ENCODE measurements around the gene GTF2A2. TPM values are rescaled to one million over a fixed set of nuclear protein-coding genes. Genes with fewer than 3 reads are reported as not detected.
"Not testable (repeated sequence)": the region's sequence is repeated elsewhere in the genome, so short reads cannot be mapped to it uniquely, and the experiment has no call there.

Gene GTF2A2
- total and polyA plus RNA-seq, 2 donors (not counting 1 experiment from before 2014, with no cell fraction given) = 39.7 to 60.0 TPM

GRCh38 chr15:59647085-59647484 is 10.2 kb downstream of the GTF2A2 start:
- no CpG with 5 or more reads among the region's 1 CpG for WGBS (ENCODE audit: insufficient coverage)
- Histone ChIP-seq H3K4me3 (ENCODE audit: control extremely low read depth in 1 of 5, extremely low read depth in 1 of 5, insufficient read depth in 1 of 5, low read depth in 2 of 5, low read length in 4 of 5) (no peak overlapping the region), H3K27me3 (replicated peaks in 1 of 4; ENCODE audit: control extremely low read depth in 1 of 4, control insufficient read depth in 3 of 4, insufficient read depth in 4 of 4, low read length in 3 of 4) (no peaks in the 10 kb centered on the region), H3K36me3 (replicated peaks in 1 of 2; ENCODE audit: control extremely low read depth in 1 of 2, control insufficient read depth in 1 of 2, extremely low read depth in 1 of 2, insufficient read depth in 2 of 2, low read length in 1 of 2) (peaks cover 21 to 62% of the 10 kb centered on the region in 2 experiments), H3K9me3 (ENCODE audit: control extremely low read depth in 1 of 3, control insufficient read depth in 2 of 3, insufficient read depth in 1 of 3, low read length in 2 of 3) (peaks cover 0 to 2% (median 0%) of the 10 kb centered on the region in 3 donors), H3K9ac (ENCODE audit: low read length) (no peak overlapping the region), H2AFZ (ENCODE audit: insufficient read depth, low read depth, low read length, poor library complexity, severe bottlenecking) (no peak overlapping the region), H3K27ac (ENCODE audit: low read length in 2 of 2) (no peak overlapping the region), H3K4me2 (replicated peaks; ENCODE audit: low read depth, low read length, poor library complexity, severe bottlenecking) (no peak overlapping the region), H4K20me1 (ENCODE audit: control insufficient read depth, insufficient read depth, low read length, poor library complexity, severe bottlenecking) (peaks cover 6% of the 10 kb centered on the region), H3K4me1 (ENCODE audit: control insufficient read depth in 2 of 2, insufficient read depth in 2 of 2, low read length in 2 of 2) (no peaks in the 10 kb centered on the region), H3K79me2 (ENCODE audit: control insufficient read depth, insufficient read depth, low read length) (peaks cover 5% of the 10 kb centered on the region)
- no peak overlapping the region for H3K27ac Mint-ChIP-seq
- H3K9me3 Mint-ChIP-seq (ENCODE audit: insufficient read depth) = no peaks in the 10 kb centered on the region
- ChIA-PET CTCF (interaction anchor here (1.1 to 2.3 kb wide), 2 partner anchors 22 to 114 kb away, joined by 3 to 5 read pairs; no protein-coding TSS in a partner anchor), POLR2A (no interaction called here)
- H3K27me3 Mint-ChIP-seq = no peaks in the 10 kb centered on the region
- no peak overlapping the region for H3K4me3 Mint-ChIP-seq
- intact Hi-C loops (cut with micrococcal nuclease) = no loop called here
- H3K4me1 Mint-ChIP-seq = no peaks in the 10 kb centered on the region
- no peak for TF ChIP-seq EZH2 (IDR thresholded peaks at IDR 0.05; ENCODE audit: borderline replicate concordance, insufficient read depth, low read depth, low read length, poor library complexity, severe bottlenecking)
- no peak for TF ChIP-seq CTCF (IDR thresholded peaks at IDR 0.05)
- DNase-seq = no peak
- ATAC-seq (ENCODE audit: low read depth) = no peak

- no peak for TF ChIP-seq CTCF (IDR thresholded peaks at IDR 0.05)
- no peak for TF ChIP-seq EZH2 (IDR thresholded peaks at IDR 0.05; ENCODE audit: borderline replicate concordance, insufficient read depth, low read depth, low read length, poor library complexity, severe bottlenecking)
- no peak overlapping the region for H3K9ac ChIP-seq (ENCODE audit: low read length)
- peaks cover 21 to 61% of the 10 kb centered on the region in 2 experiments for H3K36me3 ChIP-seq (replicated peaks in 1 of 2; ENCODE audit: control extremely low read depth in 1 of 2, control insufficient read depth in 1 of 2, extremely low read depth in 1 of 2, insufficient read depth in 2 of 2, low read length in 1 of 2)
- no peaks in the 10 kb centered on the region for H3K9me3 ChIP-seq (ENCODE audit: control extremely low read depth in 1 of 3, control insufficient read depth in 2 of 3, insufficient read depth in 1 of 3, low read length in 2 of 3)
- H2AFZ ChIP-seq (ENCODE audit: insufficient read depth, low read depth, low read length, poor library complexity, severe bottlenecking) = no peak overlapping the region
- intact Hi-C loops (cut with micrococcal nuclease) = no loop called here
- H3K4me1 ChIP-seq (ENCODE audit: control insufficient read depth in 2 of 2, insufficient read depth in 2 of 2, low read length in 2 of 2) = no peaks in the 10 kb centered on the region
- no peak for ATAC-seq (ENCODE audit: low read depth)
- no peak overlapping the region for H3K4me3 Mint-ChIP-seq
- no peak overlapping the region for H3K27ac ChIP-seq (ENCODE audit: low read length in 2 of 2)
- no peak overlapping the region for H3K4me3 ChIP-seq (ENCODE audit: control extremely low read depth in 1 of 5, extremely low read depth in 1 of 5, insufficient read depth in 1 of 5, low read depth in 2 of 5, low read length in 4 of 5)
- no peaks in the 10 kb centered on the region for H3K27me3 ChIP-seq (replicated peaks in 1 of 4; ENCODE audit: control extremely low read depth in 1 of 4, control insufficient read depth in 3 of 4, insufficient read depth in 4 of 4, low read length in 3 of 4)
- no peaks in the 10 kb centered on the region for H4K20me1 ChIP-seq (ENCODE audit: control insufficient read depth, insufficient read depth, low read length, poor library complexity, severe bottlenecking)
- no CpG with 5 or more reads among the region's 1 CpG for WGBS (ENCODE audit: insufficient coverage)
- ChIA-PET POLR2A (no interaction called here), CTCF (interaction anchor here (0.6 to 2.3 kb wide), 3 partner anchors 21 to 593 kb away, joined by 3 to 5 read pairs (median 3); no protein-coding TSS in a partner anchor)
- H3K4me2 ChIP-seq (replicated peaks; ENCODE audit: low read depth, low read length, poor library complexity, severe bottlenecking) = no peak overlapping the region
- DNase-seq = no peak
- no peak overlapping the region for H3K27ac Mint-ChIP-seq
- H3K9me3 Mint-ChIP-seq (ENCODE audit: insufficient read depth) = no peaks in the 10 kb centered on the region
- H3K79me2 ChIP-seq (ENCODE audit: control insufficient read depth, insufficient read depth, low read length) = no peaks in the 10 kb centered on the region
- no peaks in the 10 kb centered on the region for H3K27me3 Mint-ChIP-seq
- no peaks in the 10 kb centered on the region for H3K4me1 Mint-ChIP-seq
Observed at GRCh38 chr15:59646277-59646676, 11.0 kb downstream of the GTF2A2 start.

GRCh38 chr15:59645812-59646211 is 11.5 kb downstream of the GTF2A2 start:
- H3K27ac Mint-ChIP-seq; H3K4me3 Mint-ChIP-seq; H3K4me3 ChIP-seq (ENCODE audit: control extremely low read depth in 1 of 5, extremely low read depth in 1 of 5, insufficient read depth in 1 of 5, low read depth in 2 of 5, low read length in 4 of 5); H3K9me3 ChIP-seq (ENCODE audit: control extremely low read depth in 1 of 3, control insufficient read depth in 2 of 3, insufficient read depth in 1 of 3, low read length in 2 of 3); H3K4me2 ChIP-seq (replicated peaks; ENCODE audit: low read depth, low read length, poor library complexity, severe bottlenecking); H3K79me2 ChIP-seq (ENCODE audit: control insufficient read depth, insufficient read depth, low read length); H3K9ac ChIP-seq (ENCODE audit: low read length); DNase-seq; H3K27ac ChIP-seq (ENCODE audit: low read length in 2 of 2); H3K4me1 Mint-ChIP-seq; H3K9me3 Mint-ChIP-seq (ENCODE audit: insufficient read depth); H3K27me3 Mint-ChIP-seq; H2AFZ ChIP-seq (ENCODE audit: insufficient read depth, low read depth, low read length, poor library complexity, severe bottlenecking); H3K27me3 ChIP-seq (replicated peaks in 1 of 4; ENCODE audit: control extremely low read depth in 1 of 4, control insufficient read depth in 3 of 4, insufficient read depth in 4 of 4, low read length in 3 of 4); H3K4me1 ChIP-seq (ENCODE audit: control insufficient read depth in 2 of 2, insufficient read depth in 2 of 2, low read length in 2 of 2); intact Hi-C loops (cut with micrococcal nuclease); H4K20me1 ChIP-seq (ENCODE audit: control insufficient read depth, insufficient read depth, low read length, poor library complexity, severe bottlenecking); ATAC-seq (ENCODE audit: low read depth): not testable (repeated sequence)
- H3K36me3 ChIP-seq (replicated peaks in 1 of 2; ENCODE audit: control extremely low read depth in 1 of 2, control insufficient read depth in 1 of 2, extremely low read depth in 1 of 2, insufficient read depth in 2 of 2, low read length in 1 of 2) = peaks cover 22 to 57% of the 10 kb centered on the region in 2 experiments
- 93% methylated on average over 7 of the region's 9 CpGs for WGBS (ENCODE audit: insufficient coverage)
- ChIA-PET POLR2A (interaction anchor here (0.7 kb wide), 1 partner anchor 736 kb away, joined by 7 read pairs; no protein-coding TSS in a partner anchor), CTCF (interaction anchor here (0.6 to 2.3 kb wide), 3 partner anchors 8 to 592 kb away, joined by 3 to 5 read pairs (median 3); no protein-coding TSS in a partner anchor)

All from B cell (primary cell).